ENCODE data around the gene FGGY.

- TF ChIP-seq CTCF (IDR thresholded peaks at IDR 0.05) = no peak
- TF ChIP-seq POLR2A (IDR thresholded peaks at IDR 0.05) = no peak
Observed at GRCh38 chr1:59360170-59360569, 63.3 kb downstream of the FGGY start.
